H1 (cell line): ENCODE measurements around the gene CD68. TPM values are rescaled to one million over a fixed set of nuclear protein-coding genes. Genes with fewer than 3 reads are reported as not detected.

ENCODE experiments used
- BACH1 ChIP-seq: IDR thresholded peaks from 2 replicates; pipeline ENCODE4 v1.6.1; 2012; ENCODE audit warnings: low read length, improper control_type of control experiment
- BRCA1 ChIP-seq: IDR thresholded peaks from 2 replicates; pipeline ENCODE4 v1.6.1; 2012; ENCODE audit warnings: low read depth, low read length, improper control_type of control experiment
- CBX5 ChIP-seq: fragments of 300-800, 300-1000 bp; sonication (generic); IDR thresholded peaks from 2 replicates; pipeline ENCODE4 v1.7.1; 2016; ENCODE audit warnings: antibody characterized with exemption, low read length, low read depth
- CHD2 ChIP-seq: IDR thresholded peaks from 2 replicates; pipeline ENCODE4 v1.6.1; 2012; ENCODE audit warnings: low read length, improper control_type of control experiment
- CREB1 ChIP-seq: IDR thresholded peaks from 2 replicates; pipeline ENCODE4 v1.6.1; 2012; ENCODE audit warnings: inconsistent platforms
- CTBP2 ChIP-seq: IDR thresholded peaks from 2 replicates; pipeline ENCODE4 v1.7.0; 2011; ENCODE audit warnings: borderline replicate concordance, mild to moderate bottlenecking, moderate library complexity, mixed read lengths, low read length; ENCODE audit not compliant: insufficient read depth, insufficient read length
- CTCF ChIP-seq, 3 experiments: IDR thresholded peaks; 1 replicate in 2 of 3; 2 replicates in 1 of 3; pipeline versions ENCODE4 v1.5.1 to v1.6.1; 2011; ENCODE audit warnings: low read length in 3 of 3, mild to moderate bottlenecking in 3 of 3, inconsistent platforms in 2 of 3, low read depth in 1 of 3, moderate library complexity in 1 of 3; ENCODE audit not compliant: insufficient read depth in 1 of 3; ENCODE audit errors: control extremely low read depth in 1 of 3
- FOSL1 ChIP-seq: IDR thresholded peaks from 2 replicates; pipeline ENCODE4 v1.6.1; 2011; ENCODE audit warnings: mild to moderate bottlenecking, low read depth, low read length, moderate library complexity; ENCODE audit not compliant: insufficient read depth
- GABPA ChIP-seq: IDR thresholded peaks from 2 replicates; pipeline ENCODE4 v1.6.1; 2011; ENCODE audit warnings: mild to moderate bottlenecking, low read length, moderate library complexity, borderline replicate concordance; ENCODE audit not compliant: insufficient read depth
- JUN ChIP-seq: IDR thresholded peaks from 2 replicates; pipeline ENCODE4 v1.6.1; 2011; ENCODE audit warnings: low read depth, mild to moderate bottlenecking, improper control_type of control experiment, low read length
- KDM4A ChIP-seq: IDR thresholded peaks from one replicate; pipeline ENCODE4 v1.7.1; 2012; ENCODE audit warnings: low read depth, mild to moderate bottlenecking, moderate library complexity, low read length, inconsistent platforms; ENCODE audit not compliant: severe bottlenecking
- KDM5A ChIP-seq: fragments of 200-600 bp; IDR thresholded peaks from 2 replicates; pipeline ENCODE4 v1.7.1; 2012; ENCODE audit warnings: mild to moderate bottlenecking, low read length, inconsistent platforms, mixed read lengths
- MAFK ChIP-seq: IDR thresholded peaks from 2 replicates; pipeline ENCODE4 v1.6.1; 2012; ENCODE audit warnings: low read depth, mild to moderate bottlenecking, improper control_type of control experiment, low read length
- RAD21 ChIP-seq, 2 experiments: IDR thresholded peaks in 1 of 2; conservative IDR thresholded peaks in 1 of 2; 2 replicates each; pipeline ENCODE4 v1.6.1; 2011; ENCODE audit warnings: low read depth in 2 of 2, low read length in 2 of 2, improper control_type of control experiment in 1 of 2, inconsistent platforms in 1 of 2, mild to moderate bottlenecking in 1 of 2, moderate library complexity in 1 of 2
- SAP30 ChIP-seq: fragments of 300-600 bp; sonication (generic); IDR thresholded peaks from 2 replicates; pipeline ENCODE4 v1.7.1; 2012; ENCODE audit warnings: low read length, moderate library complexity, mild to moderate bottlenecking, inconsistent platforms; ENCODE audit not compliant: insufficient read depth, insufficient replicate concordance
- SP1 ChIP-seq: IDR thresholded peaks from 2 replicates; pipeline ENCODE4 v1.6.1; 2011; ENCODE audit warnings: low read depth, low read length
- SP4 ChIP-seq: IDR thresholded peaks from 2 replicates; pipeline ENCODE4 v1.6.1; 2012; ENCODE audit warnings: low read length, inconsistent platforms
- SRF ChIP-seq: IDR thresholded peaks from 2 replicates; pipeline ENCODE4 v1.6.1; 2011; ENCODE audit warnings: mild to moderate bottlenecking, low read depth, low read length, moderate library complexity
- TAF7 ChIP-seq: optimal IDR thresholded peaks from 2 replicates; pipeline ENCODE3; 2011; ENCODE audit warnings: low read depth, mild to moderate bottlenecking, inconsistent platforms, low read length, moderate library complexity, borderline replicate concordance
- TCF12 ChIP-seq: IDR thresholded peaks from 2 replicates; pipeline ENCODE4 v1.6.1; 2011; ENCODE audit warnings: low read depth, mild to moderate bottlenecking, low read length
- polyA plus RNA-seq, 7 experiments: library from polyadenylated mRNA; depleted of rRNA in 3 of 7; stranded (reverse) in 5 of 7; unstranded in 2 of 7; fragments of >200 nt in 5 of 7; fragments of 200-250 nt in 2 of 7; gene quantifications; 1 replicate in 5 of 7; 2 replicates in 1 of 7; 4 replicates in 1 of 7; pipeline versions ENCODE4 v1.2.1 to v1.2.3, GENCODE V29; 2011 to 2013; ENCODE audit warnings: missing spikeins in 2 of 7, mixed read lengths in 2 of 7
- total RNA-seq: library from RNA; stranded (reverse); fragmentation: NEBNext Ultra II Directional; extraction: Animal tissue kit (Norgen Biotek cat#: 25700); gene quantifications from 2 replicates; pipeline ENCODE4 v1.2.1, GENCODE V29; 2021
- TF ChIP-seq, protein P1 (sequence below): IDR thresholded peaks from 2 replicates; pipeline ENCODE4 v1.6.1; 2011; ENCODE audit warnings: low read depth, mild to moderate bottlenecking, low read length; ENCODE audit not compliant: insufficient read depth

The CD68 gene
- total and polyA plus RNA-seq, 2 of the 8 experiments (the other 6 are each of a cell fraction or from before 2014, with no cell fraction given), result 0.18 TPM; not detected in 1

- TF ChIP-seq CTCF (IDR thresholded peaks at IDR 0.05; ENCODE audit: control extremely low read depth in 1 of 3, insufficient read depth in 1 of 3, low read depth in 1 of 3, low read length in 3 of 3) (no peak), SP4 (no peak), BACH1 (no peak), MAFK (no peak), FOSL1 (no peak), TAF7 (peak; percentile 82), BRCA1 (no peak), GABPA (no peak), RAD21 (IDR thresholded peaks at IDR 0.05 in 1 of 2, conservative IDR thresholded peaks at IDR 0.05 in 1 of 2; ENCODE audit: low read depth in 2 of 2, low read length in 2 of 2) (no peak), SAP30 (no peak), CHD2 (no peak), CBX5 (no peak), JUN (no peak), SRF (no peak), KDM4A (peak; percentile 43), SP1 (peak; percentile 76; the same call in 1 of the 2 replicates), CTBP2 (no peak), KDM5A (no peak), TCF12 (0 out of 2 replicates have a peak, but pooled peaks have one; percentile 22), CREB1 (0 out of 2 replicates have a peak, but pooled peaks have one; percentile 12)
- TF ChIP-seq, protein P1, sequence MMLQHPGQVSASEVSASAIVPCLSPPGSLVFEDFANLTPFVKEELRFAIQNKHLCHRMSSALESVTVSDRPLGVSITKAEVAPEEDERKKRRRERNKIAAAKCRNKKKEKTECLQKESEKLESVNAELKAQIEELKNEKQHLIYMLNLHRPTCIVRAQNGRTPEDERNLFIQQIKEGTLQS, result no peak
Measured at GRCh38 chr17:7627250-7628121, 48.0 kb downstream of the CD68 start, which contains the start of gene SAT2 (continued).
